Loucy (cell line): Measurements from ENCODE around the gene CACNA1C.

ENCODE experiments used
- H2AFZ ChIP-seq: fragments of 200-600 bp; sonication (generic); 2 replicates; pipeline ENCODE4 v1.6.0; 2016; ENCODE audit warnings: antibody characterized with exemption, mild to moderate bottlenecking, low read length, moderate library complexity
- H3F3A ChIP-seq: fragments of 200-600 bp; 2 replicates; pipeline ENCODE4 v1.6.0; 2016; ENCODE audit warnings: antibody characterized with exemption, low read depth, mild to moderate bottlenecking
- H3K27me3 ChIP-seq: fragments of 200-600 bp; sonication (generic); 2 replicates; pipeline ENCODE4 v1.6.1; 2014; ENCODE audit warnings: low read length, mild to moderate bottlenecking; ENCODE audit not compliant: insufficient read depth, poor library complexity, severe bottlenecking
- H3K36me3 ChIP-seq: fragments of 200-600 bp; sonication (generic); 2 replicates; pipeline ENCODE4 v1.6.1; 2016; ENCODE audit warnings: low read length; ENCODE audit not compliant: insufficient read depth
- H3K4me1 ChIP-seq: fragments of 200-600 bp; sonication (generic); 2 replicates; pipeline ENCODE4 v1.5.1; 2014; ENCODE audit warnings: low read length, mild to moderate bottlenecking; ENCODE audit not compliant: insufficient read depth, poor library complexity, severe bottlenecking
- H3K4me2 ChIP-seq: fragments of 200-600 bp; sonication (generic); 2 replicates; pipeline ENCODE4 v1.6.0; 2014; ENCODE audit warnings: antibody characterized with exemption, low read length, low read depth, mild to moderate bottlenecking; ENCODE audit not compliant: poor library complexity, severe bottlenecking
- H3K4me3 ChIP-seq: fragments of 200-600 bp; sonication (generic); 2 replicates; pipeline ENCODE4 v1.5.1; 2014; ENCODE audit warnings: low read length, mild to moderate bottlenecking, mixed read lengths; ENCODE audit not compliant: poor library complexity, severe bottlenecking
- H3K79me2 ChIP-seq: fragments of 200-600 bp; sonication (generic); 2 replicates; pipeline ENCODE4 v1.6.1; 2014; ENCODE audit warnings: low read length; ENCODE audit not compliant: insufficient read depth
- H3K9ac ChIP-seq: fragments of 200-600 bp; sonication (generic); 2 replicates; pipeline ENCODE4 v1.6.0; 2014; ENCODE audit warnings: mild to moderate bottlenecking, low read depth, low read length, moderate library complexity; ENCODE audit not compliant: poor library complexity, severe bottlenecking
- H3K9me2 ChIP-seq: fragments of 200-600 bp; sonication (generic); replicated peaks from 2 replicates; pipeline ENCODE4 v1.6.1; 2016; ENCODE audit warnings: low read depth, low read length, mixed read lengths
- H3K9me3 ChIP-seq: fragments of 200-600 bp; sonication (generic); 2 replicates; pipeline ENCODE4 v1.6.1; 2014; ENCODE audit warnings: mild to moderate bottlenecking, antibody characterized with exemption, low read length, low read depth; ENCODE audit not compliant: insufficient read depth
- H4K20me1 ChIP-seq: fragments of 200-600 bp; sonication (generic); 2 replicates; pipeline ENCODE4 v1.6.0; 2014; ENCODE audit warnings: antibody characterized with exemption, low read length, mild to moderate bottlenecking; ENCODE audit not compliant: insufficient read depth, poor library complexity, severe bottlenecking
- EZH2phosphoT487 ChIP-seq: fragments of 200-600 bp; IDR thresholded peaks from 2 replicates; pipeline ENCODE4 v1.6.1; 2018; ENCODE audit warnings: antibody characterized with exemption, mild to moderate bottlenecking, moderate library complexity, borderline replicate concordance
- TF ChIP-seq, protein P1 (sequence below): fragments of 200-600 bp; sonication (generic); conservative IDR thresholded peaks from 2 replicates; pipeline ENCODE4 v1.5.1; 2014; ENCODE audit warnings: mild to moderate bottlenecking, antibody characterized with exemption, low read length

CACNA1C gene

DNA sequence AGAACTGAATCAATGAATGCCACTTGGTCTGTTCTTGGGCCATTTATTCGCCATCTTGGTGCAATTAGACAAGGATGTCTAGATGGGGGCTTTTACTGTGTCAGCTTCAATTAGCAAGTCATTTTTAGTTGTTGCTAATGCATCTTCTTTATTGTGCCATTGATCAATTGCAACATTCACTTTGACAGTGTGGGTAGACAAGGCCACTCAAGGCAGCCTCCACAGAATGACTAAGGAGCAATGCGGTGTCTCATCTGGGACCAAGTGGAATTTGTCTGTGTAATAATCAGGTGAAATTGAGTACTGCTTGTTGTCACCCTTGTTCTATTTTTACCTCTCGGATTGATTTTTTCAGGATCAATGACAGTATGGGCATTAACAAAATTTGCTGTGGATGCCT, 275.9 kb downstream of the CACNA1C start:
- H3K4me3 ChIP-seq, result no peak overlapping the region
- no peaks in the 10 kb centered on the region for H3K9me3 ChIP-seq
- H3K27me3 ChIP-seq, result no peaks in the 10 kb centered on the region
- no peaks in the 10 kb centered on the region for H3K9me2 ChIP-seq
- no peak overlapping the region for H3K4me2 ChIP-seq
- no peaks in the 10 kb centered on the region for H3K79me2 ChIP-seq
- no peak overlapping the region for H2AFZ ChIP-seq
- no peak overlapping the region for H3K9ac ChIP-seq
- no peaks in the 10 kb centered on the region for H3F3A ChIP-seq
- no peaks in the 10 kb centered on the region for H3K4me1 ChIP-seq
- no peaks in the 10 kb centered on the region for H3K36me3 ChIP-seq
- TF ChIP-seq, protein P1, sequence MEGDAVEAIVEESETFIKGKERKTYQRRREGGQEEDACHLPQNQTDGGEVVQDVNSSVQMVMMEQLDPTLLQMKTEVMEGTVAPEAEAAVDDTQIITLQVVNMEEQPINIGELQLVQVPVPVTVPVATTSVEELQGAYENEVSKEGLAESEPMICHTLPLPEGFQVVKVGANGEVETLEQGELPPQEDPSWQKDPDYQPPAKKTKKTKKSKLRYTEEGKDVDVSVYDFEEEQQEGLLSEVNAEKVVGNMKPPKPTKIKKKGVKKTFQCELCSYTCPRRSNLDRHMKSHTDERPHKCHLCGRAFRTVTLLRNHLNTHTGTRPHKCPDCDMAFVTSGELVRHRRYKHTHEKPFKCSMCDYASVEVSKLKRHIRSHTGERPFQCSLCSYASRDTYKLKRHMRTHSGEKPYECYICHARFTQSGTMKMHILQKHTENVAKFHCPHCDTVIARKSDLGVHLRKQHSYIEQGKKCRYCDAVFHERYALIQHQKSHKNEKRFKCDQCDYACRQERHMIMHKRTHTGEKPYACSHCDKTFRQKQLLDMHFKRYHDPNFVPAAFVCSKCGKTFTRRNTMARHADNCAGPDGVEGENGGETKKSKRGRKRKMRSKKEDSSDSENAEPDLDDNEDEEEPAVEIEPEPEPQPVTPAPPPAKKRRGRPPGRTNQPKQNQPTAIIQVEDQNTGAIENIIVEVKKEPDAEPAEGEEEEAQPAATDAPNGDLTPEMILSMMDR, result no peak
- no peak for TF ChIP-seq EZH2phosphoT487
- H4K20me1 ChIP-seq, result no peaks in the 10 kb centered on the region

DNA sequence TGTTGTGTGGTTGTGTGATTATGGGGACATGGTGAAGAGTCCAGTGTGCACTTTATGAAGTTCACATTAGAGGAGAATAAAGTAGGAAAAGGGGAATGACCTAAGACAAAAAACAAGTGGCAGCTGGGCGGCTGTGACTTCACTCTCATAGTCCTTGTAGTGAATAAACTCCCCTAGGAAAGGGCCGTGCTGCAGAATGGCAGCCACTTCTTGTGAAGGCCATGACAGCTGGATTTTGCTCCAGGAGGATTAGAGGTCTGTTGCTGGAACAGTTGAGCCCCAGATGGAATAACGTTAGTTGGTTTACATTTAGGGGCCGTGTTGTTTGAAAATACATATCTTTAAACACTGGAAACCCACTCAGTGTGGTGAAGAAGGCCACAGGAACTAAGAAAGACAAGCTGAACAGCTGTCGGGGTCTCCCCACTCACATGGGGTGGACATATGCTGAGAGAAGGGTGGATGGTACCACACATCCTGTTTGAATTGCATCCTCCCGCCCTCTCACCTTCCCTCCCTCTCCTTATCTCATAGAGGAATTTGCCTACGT, 276.9 kb downstream of the CACNA1C start:
- no peaks in the 10 kb centered on the region for H3K9me2 ChIP-seq
- H3K4me3 ChIP-seq, result no peak overlapping the region
- H3F3A ChIP-seq, result no peaks in the 10 kb centered on the region
- H3K4me2 ChIP-seq, result no peak overlapping the region
- no peaks in the 10 kb centered on the region for H4K20me1 ChIP-seq
- H3K36me3 ChIP-seq, result no peaks in the 10 kb centered on the region
- no peaks in the 10 kb centered on the region for H3K27me3 ChIP-seq
- TF ChIP-seq, protein P1, result no peak
- TF ChIP-seq EZH2phosphoT487, result no peak
- no peaks in the 10 kb centered on the region for H3K79me2 ChIP-seq
- H3K9ac ChIP-seq, result no peak overlapping the region
- no peaks in the 10 kb centered on the region for H3K9me3 ChIP-seq
- H3K4me1 ChIP-seq, result no peaks in the 10 kb centered on the region
- no peak overlapping the region for H2AFZ ChIP-seq

DNA sequence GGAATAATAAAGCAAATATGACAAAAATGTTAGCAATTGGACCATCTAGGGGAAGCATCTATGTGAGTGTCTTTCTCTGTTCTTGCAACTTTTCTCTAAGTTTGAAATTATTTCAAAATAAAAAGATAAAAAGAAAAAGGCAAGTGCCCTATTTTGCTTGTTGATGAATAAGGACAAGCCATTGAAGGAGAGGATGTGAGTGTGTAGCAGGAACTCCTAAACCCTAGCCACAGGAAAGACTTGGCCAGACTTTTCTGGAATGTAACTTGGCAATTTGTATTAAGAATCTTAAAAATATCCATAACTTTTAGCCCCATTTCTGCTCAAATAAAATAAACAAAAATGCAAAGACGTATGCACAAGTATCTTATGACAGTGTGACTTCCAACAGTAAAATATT, 279.4 kb downstream of the CACNA1C start:
- Histone ChIP-seq H3K4me2 (no peak overlapping the region), H3K36me3 (no peaks in the 10 kb centered on the region), H3K9me3 (no peaks in the 10 kb centered on the region), H3K9me2 (no peaks in the 10 kb centered on the region), H2AFZ (no peak overlapping the region), H3K4me1 (peaks cover 4% of the 10 kb centered on the region), H3K9ac (no peak overlapping the region), H3K4me3 (no peak overlapping the region), H4K20me1 (no peaks in the 10 kb centered on the region), H3K27me3 (no peaks in the 10 kb centered on the region), H3F3A (no peaks in the 10 kb centered on the region), H3K79me2 (no peaks in the 10 kb centered on the region)
- TF ChIP-seq, protein P1, result no peak
- no peak for TF ChIP-seq EZH2phosphoT487
